HEK293 (cell line): ENCODE measurements around the gene UQCR11.

ENCODE experiments used
- CTCF ChIA-PET: fragments of 350-600 bp; formaldehyde crosslinking; extraction: SDS; loops from one replicate; lab custom pipeline; 2021; ENCODE audit warnings: antibody characterized with exemption; lab: Yijun Ruan, JAX
- POLR2A ChIA-PET: fragments of 300-600 bp; formaldehyde crosslinking; extraction: SDS; loops from one replicate; lab custom pipeline; 2020; ENCODE audit warnings: antibody characterized with exemption, inconsistent platforms; lab: Yijun Ruan, JAX
- H3K27ac ChIP-seq: fragments of 200-500 bp; sonication (Bioruptor generic); 2 replicates; pipeline ENCODE4 v1.5.1; 2014; ENCODE audit warnings: low read depth, low read length, control low read depth, inconsistent platforms; ENCODE audit errors: extremely low read depth
- H3K36me3 ChIP-seq, 2 experiments: fragments of 200-500 bp in 1 of 2; sonication (Bioruptor generic) in 1 of 2; 1 replicate in 1 of 2; 2 replicates in 1 of 2; pipeline ENCODE4 v1.5.1; 2014 to 2017; ENCODE audit warnings: inconsistent platforms in 2 of 2, low read length in 2 of 2; ENCODE audit not compliant: control insufficient read depth in 2 of 2, insufficient read depth in 1 of 2
- H3K4me1 ChIP-seq: fragments of 200-500 bp; sonication (Bioruptor generic); 2 replicates; pipeline ENCODE4 v1.5.1; 2014; ENCODE audit warnings: mild to moderate bottlenecking, low read length, inconsistent platforms; ENCODE audit not compliant: control insufficient read depth, insufficient read depth
- H3K4me3 ChIP-seq: 2 replicates; pipeline ENCODE4 v1.5.1; 2011; ENCODE audit warnings: low read depth, mild to moderate bottlenecking, control low read depth, low read length, moderate library complexity
- H3K9me3 ChIP-seq: fragments of 200-500 bp; sonication (Bioruptor generic); 2 replicates; pipeline ENCODE4 v1.5.1; 2014; ENCODE audit warnings: low read depth, low read length, inconsistent platforms; ENCODE audit not compliant: control insufficient read depth, insufficient read depth
- ATF2 ChIP-seq: fragments of 450-650 bp; formaldehyde crosslinking; IDR thresholded peaks from 2 replicates; pipeline ENCODE4 v1.5.1; 2016; ENCODE audit warnings: missing biosample characterization, missing genetic modification characterization, low read depth
- GLIS1 ChIP-seq: fragments of 450-650 bp; formaldehyde crosslinking; IDR thresholded peaks from 2 replicates; pipeline ENCODE4 v1.5.1; 2016; ENCODE audit warnings: missing biosample characterization, missing genetic modification characterization
- HIC1 ChIP-seq: fragments of 450-650 bp; formaldehyde crosslinking; IDR thresholded peaks from 2 replicates; pipeline ENCODE4 v1.5.1; 2016; ENCODE audit warnings: missing biosample characterization, missing genetic modification characterization
- PRDM6 ChIP-seq: fragments of 450-650 bp; formaldehyde crosslinking; IDR thresholded peaks from 2 replicates; pipeline ENCODE4 v1.5.1; 2017; ENCODE audit warnings: missing biosample characterization, missing genetic modification characterization
- REPIN1 ChIP-seq: fragments of 450-650 bp; formaldehyde crosslinking; IDR thresholded peaks from 2 replicates; pipeline ENCODE4 v1.5.1; 2017; ENCODE audit warnings: missing biosample characterization, missing genetic modification characterization, low read depth
- REST ChIP-seq: fragments of 450-650 bp; formaldehyde crosslinking; IDR thresholded peaks from 2 replicates; pipeline ENCODE4 v1.5.1; 2016; ENCODE audit warnings: missing biosample characterization, missing genetic modification characterization
- ZBTB8A ChIP-seq: fragments of 450-650 bp; formaldehyde crosslinking; IDR thresholded peaks from 2 replicates; pipeline ENCODE4 v1.5.1; 2016; ENCODE audit warnings: missing biosample characterization, missing genetic modification characterization
- ZNF341 ChIP-seq: fragments of 450-650 bp; formaldehyde crosslinking; IDR thresholded peaks from 2 replicates; pipeline ENCODE4; 2016; ENCODE audit warnings: low read depth, missing biosample characterization, missing genetic modification characterization
- ZNF423 ChIP-seq: fragments of 450-650 bp; formaldehyde crosslinking; IDR thresholded peaks from 2 replicates; pipeline ENCODE4 v1.5.1; 2016; ENCODE audit warnings: missing biosample characterization, missing genetic modification characterization
- ZNF488 ChIP-seq: fragments of 450-650 bp; formaldehyde crosslinking; IDR thresholded peaks from 2 replicates; pipeline ENCODE4 v1.5.1; 2016; ENCODE audit warnings: missing biosample characterization, missing genetic modification characterization
- ZNF501 ChIP-seq: fragments of 450-650 bp; formaldehyde crosslinking; IDR thresholded peaks from 2 replicates; pipeline ENCODE4 v1.5.1; 2016; ENCODE audit warnings: missing biosample characterization, missing genetic modification characterization
- ZNF514 ChIP-seq: fragments of 450-650 bp; formaldehyde crosslinking; IDR thresholded peaks from 2 replicates; pipeline ENCODE4 v1.5.1; 2016; ENCODE audit warnings: missing biosample characterization, missing genetic modification characterization
- ZNF548 ChIP-seq: fragments of 450-650 bp; formaldehyde crosslinking; IDR thresholded peaks from 2 replicates; pipeline ENCODE4 v1.5.1; 2016; ENCODE audit warnings: missing biosample characterization, missing genetic modification characterization
- ZNF660 ChIP-seq: fragments of 450-650 bp; IDR thresholded peaks from 2 replicates; pipeline ENCODE4 v1.5.1; 2018; ENCODE audit warnings: missing biosample characterization, mild to moderate bottlenecking, missing genetic modification characterization
- ZNF692 ChIP-seq: fragments of 450-650 bp; formaldehyde crosslinking; IDR thresholded peaks from 2 replicates; pipeline ENCODE4 v1.5.1; 2016; ENCODE audit warnings: missing biosample characterization, missing genetic modification characterization
- ZNF768 ChIP-seq: fragments of 450-650 bp; formaldehyde crosslinking; IDR thresholded peaks from 2 replicates; pipeline ENCODE4 v1.5.1; 2018; ENCODE audit warnings: missing biosample characterization, mild to moderate bottlenecking, missing genetic modification characterization
- ZSCAN5A ChIP-seq: fragments of 450-650 bp; formaldehyde crosslinking; IDR thresholded peaks from 2 replicates; pipeline ENCODE4 v1.5.1; 2016; ENCODE audit warnings: missing biosample characterization, missing genetic modification characterization

UQCR11 gene

GRCh38 chr19:1619703-1620102 is 14.4 kb upstream of the UQCR11 start:
- no peaks in the 10 kb centered on the region for H3K4me1 ChIP-seq
- H3K36me3 ChIP-seq: peaks cover 8 to 78% of the 10 kb centered on the region in 2 experiments; a peak in 2 of 3 replicates
- no peak overlapping the region for H3K4me3 ChIP-seq
- TF ChIP-seq ATF2 (no peak), ZNF548 (tag by site-specific recombination) (no peak), ZSCAN5A (tag by site-specific recombination) (no peak), PRDM6 (no peak), GLIS1 (no peak), REPIN1 (tag by site-specific recombination) (no peak), REST (tag by site-specific recombination) (no peak), ZNF692 (tag by site-specific recombination) (no peak), HIC1 (tag by site-specific recombination) (no peak), ZNF423 (tag by site-specific recombination) (no peak), ZNF768 (tag by site-specific recombination) (no peak), ZNF341 (tag by site-specific recombination) (no peak), ZNF488 (tag by site-specific recombination) (no peak), ZNF514 (tag by site-specific recombination) (no peak), ZBTB8A (tag by site-specific recombination) (no peak), ZNF501 (tag by site-specific recombination) (no peak), ZNF660 (tag by site-specific recombination) (no peak)
- TF ChIP-seq, all 188 proteins: peak for 0
- ChIA-PET POLR2A (no interaction called here), CTCF (no interaction called here)
- Histone ChIP-seq H3K9me3 (no peaks in the 10 kb centered on the region), H3K27ac (no peak overlapping the region)
